GM21737 (cell line): Measurements from ENCODE around the gene FNTB.
"Not testable (repeated sequence)": the region's sequence is repeated elsewhere in the genome, so short reads cannot be mapped to it uniquely, and the experiment has no call there.

ENCODE experiments used
- ATAC-seq: cut with Tn5 transposase; IDR thresholded peaks from one replicate; pipeline ENCODE4 v1.9.1; 2021; ENCODE audit warnings: mild to moderate bottlenecking, moderate library complexity; ENCODE audit not compliant: unreplicated experiment

FNTB gene

GRCh38 chr14:65080960-65081747 lies 94.5 kb downstream of the FNTB start:
- no peak for ATAC-seq

GRCh38 chr14:65082930-65083329 lies 96.2 kb downstream of the FNTB start:
- no peak for ATAC-seq

- no peak for ATAC-seq
Measured at GRCh38 chr14:65084554-65085505, 98.1 kb downstream of the FNTB start.

GRCh38 chr14:65086686-65087085 lies 100.0 kb downstream of the FNTB start:
- not testable (repeated sequence) for ATAC-seq

- ATAC-seq: not testable (repeated sequence)
Measured at GRCh38 chr14:65087835-65088234, 101.1 kb downstream of the FNTB start.

- no peak for ATAC-seq
Measured at GRCh38 chr14:65092349-65092748, 105.7 kb downstream of the FNTB start.

GRCh38 chr14:65095633-65096205 lies 109.0 kb downstream of the FNTB start:
- no peak for ATAC-seq

GRCh38 chr14:65096323-65097089 lies 109.8 kb downstream of the FNTB start:
- no peak for ATAC-seq

- ATAC-seq: no peak
Measured at GRCh38 chr14:65098586-65098985, 111.9 kb downstream of the FNTB start.

- no peak for ATAC-seq
Measured at GRCh38 chr14:65100922-65101541, 114.3 kb downstream of the FNTB start.

GRCh38 chr14:65101631-65102440 lies 115.1 kb downstream of the FNTB start:
- peak; percentile 7 for ATAC-seq

GRCh38 chr14:65102441-65103149 lies 115.9 kb downstream of the FNTB start, which contains the start of gene MAX:
Gene MAX (minus strand): TSS chr14:65102517. CDS start chr14:65102339, 178 bp downstream.
- peak; percentile 75 for ATAC-seq

- no peak for ATAC-seq
Measured at GRCh38 chr14:65103150-65103760, 116.6 kb downstream of the FNTB start.

- ATAC-seq: no peak
Measured at GRCh38 chr14:65104791-65105190, 118.1 kb downstream of the FNTB start.

GRCh38 chr14:65106316-65106715 lies 119.6 kb downstream of the FNTB start:
- no peak for ATAC-seq

- ATAC-seq: no peak
Measured at GRCh38 chr14:65106736-65107135, 120.0 kb downstream of the FNTB start.

- ATAC-seq: no peak
Measured at GRCh38 chr14:65107200-65107599, 120.5 kb downstream of the FNTB start.

GRCh38 chr14:65109357-65109756 lies 122.7 kb downstream of the FNTB start:
- ATAC-seq: no peak
